Measurements from ENCODE around the gene DNAH7. TPM values are rescaled to one million over a fixed set of nuclear protein-coding genes. Genes with fewer than 3 reads are reported as not detected.

The DNAH7 gene
- total and polyA plus RNA-seq, 2 experiments from 2014 or later: 0.35 to 1.1 TPM

GRCh38 chr2:195998070-195998469 is 70.6 kb downstream of the DNAH7 start:
- H3K79me2 ChIP-seq (replicated peaks; ENCODE audit: insufficient read depth): no peaks in the 10 kb centered on the region
- H3K4me3 ChIP-seq: no peak overlapping the region
- no peak overlapping the region for H3K27ac ChIP-seq (ENCODE audit: low read depth)
- no peak for ATAC-seq
- peaks cover 8% of the 10 kb centered on the region for H3K27me3 Mint-ChIP-seq (ENCODE audit: insufficient read depth, low read depth, poor library complexity)
- no peaks in the 10 kb centered on the region for H3F3A ChIP-seq (replicated peaks; ENCODE audit: low read depth)
- H3K9me3 Mint-ChIP-seq: no peaks in the 10 kb centered on the region
- no peaks in the 10 kb centered on the region for H3K27me3 ChIP-seq (ENCODE audit: insufficient read depth)
- no peak overlapping the region for H3K27ac Mint-ChIP-seq
- H3K4me1 Mint-ChIP-seq: peaks cover 13% of the 10 kb centered on the region; the same call in 2 of the 3 replicates
- H3K36me3 ChIP-seq (ENCODE audit: insufficient read depth): no peaks in the 10 kb centered on the region
- H3K36me3 Mint-ChIP-seq (ENCODE audit: low read depth): no peaks in the 10 kb centered on the region
- no peaks in the 10 kb centered on the region; the same call in none of the 2 replicates for H3K4me1 ChIP-seq (ENCODE audit: insufficient read depth)
- TF ChIP-seq POLR2AphosphoS5 (IDR thresholded peaks at IDR 0.05; ENCODE audit: low read depth) (no peak), EZH2phosphoT487 (IDR thresholded peaks at IDR 0.05; ENCODE audit: unreplicated experiment) (no peak), JUNB (IDR thresholded peaks at IDR 0.05; ENCODE audit: unreplicated experiment) (no peak), EZH2 (IDR thresholded peaks at IDR 0.05; ENCODE audit: low read depth, unreplicated experiment) (no peak), ZNF331 (CRISPR knock-in tag; IDR thresholded peaks at IDR 0.05; ENCODE audit: low read depth) (no peak), ZNF114 (CRISPR knock-in tag; IDR thresholded peaks at IDR 0.05) (no peak), STAT1 (IDR thresholded peaks at IDR 0.05; ENCODE audit: unreplicated experiment) (no peak), NANOG (IDR thresholded peaks at IDR 0.05; ENCODE audit: borderline replicate concordance) (no peak), CREB1 (CRISPR knock-in tag; IDR thresholded peaks at IDR 0.05; ENCODE audit: low read depth) (no peak)
- TF ChIP-seq, protein P1, sequence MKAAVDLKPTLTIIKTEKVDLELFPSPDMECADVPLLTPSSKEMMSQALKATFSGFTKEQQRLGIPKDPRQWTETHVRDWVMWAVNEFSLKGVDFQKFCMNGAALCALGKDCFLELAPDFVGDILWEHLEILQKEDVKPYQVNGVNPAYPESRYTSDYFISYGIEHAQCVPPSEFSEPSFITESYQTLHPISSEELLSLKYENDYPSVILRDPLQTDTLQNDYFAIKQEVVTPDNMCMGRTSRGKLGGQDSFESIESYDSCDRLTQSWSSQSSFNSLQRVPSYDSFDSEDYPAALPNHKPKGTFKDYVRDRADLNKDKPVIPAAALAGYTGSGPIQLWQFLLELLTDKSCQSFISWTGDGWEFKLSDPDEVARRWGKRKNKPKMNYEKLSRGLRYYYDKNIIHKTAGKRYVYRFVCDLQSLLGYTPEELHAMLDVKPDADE (IDR thresholded peaks at IDR 0.05): no peak
- TF ChIP-seq, protein P2, sequence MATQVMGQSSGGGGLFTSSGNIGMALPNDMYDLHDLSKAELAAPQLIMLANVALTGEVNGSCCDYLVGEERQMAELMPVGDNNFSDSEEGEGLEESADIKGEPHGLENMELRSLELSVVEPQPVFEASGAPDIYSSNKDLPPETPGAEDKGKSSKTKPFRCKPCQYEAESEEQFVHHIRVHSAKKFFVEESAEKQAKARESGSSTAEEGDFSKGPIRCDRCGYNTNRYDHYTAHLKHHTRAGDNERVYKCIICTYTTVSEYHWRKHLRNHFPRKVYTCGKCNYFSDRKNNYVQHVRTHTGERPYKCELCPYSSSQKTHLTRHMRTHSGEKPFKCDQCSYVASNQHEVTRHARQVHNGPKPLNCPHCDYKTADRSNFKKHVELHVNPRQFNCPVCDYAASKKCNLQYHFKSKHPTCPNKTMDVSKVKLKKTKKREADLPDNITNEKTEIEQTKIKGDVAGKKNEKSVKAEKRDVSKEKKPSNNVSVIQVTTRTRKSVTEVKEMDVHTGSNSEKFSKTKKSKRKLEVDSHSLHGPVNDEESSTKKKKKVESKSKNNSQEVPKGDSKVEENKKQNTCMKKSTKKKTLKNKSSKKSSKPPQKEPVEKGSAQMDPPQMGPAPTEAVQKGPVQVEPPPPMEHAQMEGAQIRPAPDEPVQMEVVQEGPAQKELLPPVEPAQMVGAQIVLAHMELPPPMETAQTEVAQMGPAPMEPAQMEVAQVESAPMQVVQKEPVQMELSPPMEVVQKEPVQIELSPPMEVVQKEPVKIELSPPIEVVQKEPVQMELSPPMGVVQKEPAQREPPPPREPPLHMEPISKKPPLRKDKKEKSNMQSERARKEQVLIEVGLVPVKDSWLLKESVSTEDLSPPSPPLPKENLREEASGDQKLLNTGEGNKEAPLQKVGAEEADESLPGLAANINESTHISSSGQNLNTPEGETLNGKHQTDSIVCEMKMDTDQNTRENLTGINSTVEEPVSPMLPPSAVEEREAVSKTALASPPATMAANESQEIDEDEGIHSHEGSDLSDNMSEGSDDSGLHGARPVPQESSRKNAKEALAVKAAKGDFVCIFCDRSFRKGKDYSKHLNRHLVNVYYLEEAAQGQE (IDR thresholded peaks at IDR 0.05; ENCODE audit: unreplicated experiment): no peak
- TF ChIP-seq, protein P3, sequence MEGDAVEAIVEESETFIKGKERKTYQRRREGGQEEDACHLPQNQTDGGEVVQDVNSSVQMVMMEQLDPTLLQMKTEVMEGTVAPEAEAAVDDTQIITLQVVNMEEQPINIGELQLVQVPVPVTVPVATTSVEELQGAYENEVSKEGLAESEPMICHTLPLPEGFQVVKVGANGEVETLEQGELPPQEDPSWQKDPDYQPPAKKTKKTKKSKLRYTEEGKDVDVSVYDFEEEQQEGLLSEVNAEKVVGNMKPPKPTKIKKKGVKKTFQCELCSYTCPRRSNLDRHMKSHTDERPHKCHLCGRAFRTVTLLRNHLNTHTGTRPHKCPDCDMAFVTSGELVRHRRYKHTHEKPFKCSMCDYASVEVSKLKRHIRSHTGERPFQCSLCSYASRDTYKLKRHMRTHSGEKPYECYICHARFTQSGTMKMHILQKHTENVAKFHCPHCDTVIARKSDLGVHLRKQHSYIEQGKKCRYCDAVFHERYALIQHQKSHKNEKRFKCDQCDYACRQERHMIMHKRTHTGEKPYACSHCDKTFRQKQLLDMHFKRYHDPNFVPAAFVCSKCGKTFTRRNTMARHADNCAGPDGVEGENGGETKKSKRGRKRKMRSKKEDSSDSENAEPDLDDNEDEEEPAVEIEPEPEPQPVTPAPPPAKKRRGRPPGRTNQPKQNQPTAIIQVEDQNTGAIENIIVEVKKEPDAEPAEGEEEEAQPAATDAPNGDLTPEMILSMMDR (conservative IDR thresholded peaks at IDR 0.05; ENCODE audit: low read depth in 2 of 2): no peak
- TF ChIP-seq, protein P4, sequence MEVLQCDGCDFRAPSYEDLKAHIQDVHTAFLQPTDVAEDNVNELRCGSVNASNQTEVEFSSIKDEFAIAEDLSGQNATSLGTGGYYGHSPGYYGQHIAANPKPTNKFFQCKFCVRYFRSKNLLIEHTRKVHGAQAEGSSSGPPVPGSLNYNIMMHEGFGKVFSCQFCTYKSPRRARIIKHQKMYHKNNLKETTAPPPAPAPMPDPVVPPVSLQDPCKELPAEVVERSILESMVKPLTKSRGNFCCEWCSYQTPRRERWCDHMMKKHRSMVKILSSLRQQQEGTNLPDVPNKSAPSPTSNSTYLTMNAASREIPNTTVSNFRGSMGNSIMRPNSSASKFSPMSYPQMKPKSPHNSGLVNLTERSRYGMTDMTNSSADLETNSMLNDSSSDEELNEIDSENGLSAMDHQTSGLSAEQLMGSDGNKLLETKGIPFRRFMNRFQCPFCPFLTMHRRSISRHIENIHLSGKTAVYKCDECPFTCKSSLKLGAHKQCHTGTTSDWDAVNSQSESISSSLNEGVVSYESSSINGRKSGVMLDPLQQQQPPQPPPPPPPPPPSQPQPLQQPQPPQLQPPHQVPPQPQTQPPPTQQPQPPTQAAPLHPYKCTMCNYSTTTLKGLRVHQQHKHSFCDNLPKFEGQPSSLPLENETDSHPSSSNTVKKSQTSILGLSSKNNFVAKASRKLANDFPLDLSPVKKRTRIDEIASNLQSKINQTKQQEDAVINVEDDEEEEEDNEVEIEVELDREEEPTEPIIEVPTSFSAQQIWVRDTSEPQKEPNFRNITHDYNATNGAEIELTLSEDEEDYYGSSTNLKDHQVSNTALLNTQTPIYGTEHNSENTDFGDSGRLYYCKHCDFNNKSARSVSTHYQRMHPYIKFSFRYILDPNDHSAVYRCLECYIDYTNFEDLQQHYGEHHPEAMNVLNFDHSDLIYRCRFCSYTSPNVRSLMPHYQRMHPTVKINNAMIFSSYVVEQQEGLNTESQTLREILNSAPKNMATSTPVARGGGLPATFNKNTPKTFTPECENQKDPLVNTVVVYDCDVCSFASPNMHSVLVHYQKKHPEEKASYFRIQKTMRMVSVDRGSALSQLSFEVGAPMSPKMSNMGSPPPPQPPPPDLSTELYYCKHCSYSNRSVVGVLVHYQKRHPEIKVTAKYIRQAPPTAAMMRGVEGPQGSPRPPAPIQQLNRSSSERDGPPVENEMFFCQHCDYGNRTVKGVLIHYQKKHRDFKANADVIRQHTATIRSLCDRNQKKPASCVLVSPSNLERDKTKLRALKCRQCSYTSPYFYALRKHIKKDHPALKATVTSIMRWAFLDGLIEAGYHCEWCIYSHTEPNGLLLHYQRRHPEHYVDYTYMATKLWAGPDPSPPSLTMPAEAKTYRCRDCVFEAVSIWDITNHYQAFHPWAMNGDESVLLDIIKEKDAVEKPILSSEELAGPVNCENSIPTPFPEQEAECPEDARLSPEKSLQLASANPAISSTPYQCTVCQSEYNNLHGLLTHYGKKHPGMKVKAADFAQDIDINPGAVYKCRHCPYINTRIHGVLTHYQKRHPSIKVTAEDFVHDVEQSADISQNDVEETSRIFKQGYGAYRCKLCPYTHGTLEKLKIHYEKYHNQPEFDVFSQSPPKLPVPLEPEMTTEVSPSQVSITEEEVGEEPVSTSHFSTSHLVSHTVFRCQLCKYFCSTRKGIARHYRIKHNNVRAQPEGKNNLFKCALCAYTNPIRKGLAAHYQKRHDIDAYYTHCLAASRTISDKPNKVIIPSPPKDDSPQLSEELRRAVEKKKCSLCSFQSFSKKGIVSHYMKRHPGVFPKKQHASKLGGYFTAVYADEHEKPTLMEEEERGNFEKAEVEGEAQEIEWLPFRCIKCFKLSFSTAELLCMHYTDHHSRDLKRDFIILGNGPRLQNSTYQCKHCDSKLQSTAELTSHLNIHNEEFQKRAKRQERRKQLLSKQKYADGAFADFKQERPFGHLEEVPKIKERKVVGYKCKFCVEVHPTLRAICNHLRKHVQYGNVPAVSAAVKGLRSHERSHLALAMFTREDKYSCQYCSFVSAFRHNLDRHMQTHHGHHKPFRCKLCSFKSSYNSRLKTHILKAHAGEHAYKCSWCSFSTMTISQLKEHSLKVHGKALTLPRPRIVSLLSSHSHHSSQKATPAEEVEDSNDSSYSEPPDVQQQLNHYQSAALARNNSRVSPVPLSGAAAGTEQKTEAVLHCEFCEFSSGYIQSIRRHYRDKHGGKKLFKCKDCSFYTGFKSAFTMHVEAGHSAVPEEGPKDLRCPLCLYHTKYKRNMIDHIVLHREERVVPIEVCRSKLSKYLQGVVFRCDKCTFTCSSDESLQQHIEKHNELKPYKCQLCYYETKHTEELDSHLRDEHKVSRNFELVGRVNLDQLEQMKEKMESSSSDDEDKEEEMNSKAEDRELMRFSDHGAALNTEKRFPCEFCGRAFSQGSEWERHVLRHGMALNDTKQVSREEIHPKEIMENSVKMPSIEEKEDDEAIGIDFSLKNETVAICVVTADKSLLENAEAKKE (CRISPR knock-in tag; IDR thresholded peaks at IDR 0.05): no peak
- no peak overlapping the region for H2AFZ ChIP-seq
- H3K4me3 Mint-ChIP-seq: no peak overlapping the region
- H3K9me2 ChIP-seq (ENCODE audit: insufficient read depth): peaks cover 11% of the 10 kb centered on the region
- no peak overlapping the region for H3K4me2 ChIP-seq
- DNase-seq (ENCODE audit: low spot score): no peak
- no peaks in the 10 kb centered on the region for H4K20me1 ChIP-seq (replicated peaks; ENCODE audit: insufficient read depth)
